Endothelial cell of umbilical vein (primary cell): ENCODE results near the gene SNED1. TPM values are rescaled to one million over a fixed set of nuclear protein-coding genes. Genes with fewer than 3 reads are reported as not detected.

Experiments
- BruUV-seq: library from RNA; stranded (reverse); fragments of 400-500 nt; replicated peaks from 2 replicates; lab custom pipeline; 2021; lab: Mats Ljungman, UMichigan
- CTCF ChIA-PET: fragments of 300-600, 350-600 bp; sonication (Branson Sonifier 250); formaldehyde crosslinking; loops from one replicate; lab custom pipeline; 2021; ENCODE audit warnings: antibody characterized with exemption, inconsistent platforms; lab: Charles Lee
- POLR2A ChIA-PET: fragments of 300-600, 350-600 bp; sonication (Branson Sonifier 250); formaldehyde crosslinking; loops from one replicate; lab custom pipeline; 2021; ENCODE audit warnings: antibody characterized with exemption, inconsistent platforms; lab: Charles Lee
- DNase-seq: peaks from one replicate; pipeline ENCODE4 v3.0.0-alpha.2; 2011; ENCODE audit warnings: low read depth, low spot score
- FAIRE-seq: peaks from 2 replicates; lab custom pipeline; 2011; peaks lifted over from hg19 to GRCh38; lab: Jason Lieb, UNC
- H2AFZ ChIP-seq: 2 replicates; pipeline ENCODE4 v1.6.0; 2012; ENCODE audit warnings: low read depth, low read length, control low read depth, inconsistent platforms
- H3K27ac ChIP-seq: 2 replicates; pipeline ENCODE4 v1.5.1; 2011; ENCODE audit warnings: low read depth, mild to moderate bottlenecking, control low read depth, low read length, moderate library complexity; ENCODE audit not compliant: insufficient read depth
- H3K27me3 ChIP-seq, 2 experiments: 2 replicates each; pipeline versions ENCODE4 v1.6.0 to v1.6.1; 2011; ENCODE audit warnings: low read length in 2 of 2, mixed read lengths in 1 of 2; ENCODE audit not compliant: control insufficient read depth in 2 of 2, insufficient read depth in 2 of 2
- H3K36me3 ChIP-seq, 2 experiments: 2 replicates in 1 of 2; 3 replicates in 1 of 2; pipeline ENCODE4 v1.5.1; 2011; ENCODE audit warnings: low read length in 2 of 2, mild to moderate bottlenecking in 1 of 2, moderate library complexity in 1 of 2; ENCODE audit not compliant: control insufficient read depth in 2 of 2, insufficient read depth in 2 of 2; ENCODE audit errors: extremely low read depth in 1 of 2
- H3K4me1 ChIP-seq: 3 replicates; pipeline ENCODE4 v1.5.1; 2011; ENCODE audit warnings: mild to moderate bottlenecking, low read length; ENCODE audit not compliant: control insufficient read depth, insufficient read depth; ENCODE audit errors: extremely low read depth
- H3K4me2 ChIP-seq: 2 replicates; pipeline ENCODE4 v1.6.1; 2011; ENCODE audit warnings: low read length, control low read depth, mixed read lengths; ENCODE audit not compliant: insufficient read depth
- H3K4me3 ChIP-seq, 3 experiments: fragments of 200-600 bp in 1 of 3; sonication (generic), shearing (Covaris generic) in 1 of 3; replicated peaks in 1 of 3; 2 replicates each; pipeline ENCODE4 v1.5.1; 2011 to 2016; ENCODE audit warnings: control low read depth in 3 of 3, low read length in 3 of 3, mild to moderate bottlenecking in 2 of 3, inconsistent platforms in 1 of 3, low read depth in 1 of 3, moderate library complexity in 1 of 3; ENCODE audit not compliant: insufficient read depth in 1 of 3
- H3K79me2 ChIP-seq: 2 replicates; pipeline ENCODE4 v1.6.0; 2012; ENCODE audit warnings: low read length, inconsistent platforms; ENCODE audit not compliant: control insufficient read depth, insufficient read depth
- H3K9ac ChIP-seq: replicated peaks from 2 replicates; pipeline ENCODE3; 2011; ENCODE audit warnings: low read length, control low read depth; ENCODE audit not compliant: insufficient read depth; ENCODE audit errors: extremely low read depth
- H3K9me1 ChIP-seq: replicated peaks from 3 replicates; pipeline ENCODE4 v1.6.0; 2011; ENCODE audit warnings: mild to moderate bottlenecking, low read length; ENCODE audit not compliant: control insufficient read depth, insufficient read depth; ENCODE audit errors: extremely low read depth
- H3K9me3 ChIP-seq: replicated peaks from 2 replicates; pipeline ENCODE4 v1.5.1; 2012; ENCODE audit warnings: low read length, inconsistent platforms; ENCODE audit not compliant: control insufficient read depth, insufficient read depth
- H4K20me1 ChIP-seq: replicated peaks from 2 replicates; pipeline ENCODE3; 2011; ENCODE audit warnings: mild to moderate bottlenecking, low read length; ENCODE audit not compliant: control insufficient read depth, insufficient read depth; ENCODE audit errors: extremely low read depth
- CTCF ChIP-seq, 2 donors: IDR thresholded peaks; 1 replicate in 1 of 2; 2 replicates in 1 of 2; pipeline ENCODE4 v1.5.1; 2011; ENCODE audit warnings: low read length in 2 of 2, mild to moderate bottlenecking in 2 of 2, moderate library complexity in 2 of 2, control low read depth in 1 of 2, inconsistent platforms in 1 of 2, low read depth in 1 of 2; ENCODE audit not compliant: insufficient read depth in 1 of 2; ENCODE audit errors: extremely low read depth in 1 of 2
- EZH2 ChIP-seq: IDR thresholded peaks from 2 replicates; pipeline ENCODE4 v1.6.1; 2012; ENCODE audit warnings: borderline replicate concordance, low read depth, mild to moderate bottlenecking, moderate library complexity, low read length, inconsistent platforms; ENCODE audit not compliant: severe bottlenecking
- FOS ChIP-seq: IDR thresholded peaks from 2 replicates; pipeline ENCODE4 v1.6.1; 2011; ENCODE audit warnings: mild to moderate bottlenecking, low read length, moderate library complexity, borderline replicate concordance; ENCODE audit not compliant: insufficient read depth
- GATA2 ChIP-seq: IDR thresholded peaks from 2 replicates; pipeline ENCODE4 v1.7.0; 2011; ENCODE audit warnings: low read depth, mild to moderate bottlenecking, moderate library complexity, mixed read lengths, low read length; ENCODE audit not compliant: insufficient read length, insufficient read depth
- JUN ChIP-seq: IDR thresholded peaks from 2 replicates; pipeline ENCODE4 v1.6.1; 2011; ENCODE audit warnings: borderline replicate concordance, low read depth; ENCODE audit not compliant: insufficient read length, insufficient read depth
- MAX ChIP-seq: IDR thresholded peaks from 2 replicates; pipeline ENCODE4 v1.6.1; 2011; ENCODE audit not compliant: insufficient read depth, insufficient read length
- MYC ChIP-seq: IDR thresholded peaks from one replicate; pipeline ENCODE4 v1.6.1; 2011; ENCODE audit warnings: mild to moderate bottlenecking, low read depth, low read length
- POLR2A ChIP-seq: IDR thresholded peaks from 2 replicates; pipeline ENCODE4 v1.6.1; 2012; ENCODE audit warnings: low read depth, mild to moderate bottlenecking, control low read depth, low read length
- POLR2AphosphoS5 ChIP-seq: IDR thresholded peaks from 2 replicates; pipeline ENCODE4 v1.6.1; 2012; ENCODE audit warnings: low read depth, mild to moderate bottlenecking, control low read depth, low read length, moderate library complexity; ENCODE audit not compliant: insufficient read depth
- dilution Hi-C: fragments of 300-500 bp; cut with MboI; formaldehyde crosslinking; loops from one replicate; pipeline ENCODE4 v1.15.0; 2019; ENCODE audit warnings: low sequenced_read_pairs; ENCODE audit not compliant: extremely low pct_ligation_motif_present
- intact Hi-C: fragments of 100-400 bp; cut with micrococcal nuclease; formaldehyde crosslinking; loops from one replicate; pipeline ENCODE4 v1.10.0; 2022
- polyA plus RNA-seq, 4 experiments: library from polyadenylated mRNA; depleted of rRNA in 3 of 4; stranded (reverse) in 3 of 4; unstranded in 1 of 4; fragments of >200 nt; gene quantifications; 2 replicates each; pipeline versions ENCODE4 v1.2.1 to v1.2.3, GENCODE V29; 2011 to 2012; ENCODE audit warnings: missing spikeins in 1 of 4
- total RNA-seq: library from RNA; stranded (reverse); gene quantifications from 2 replicates; pipeline ENCODE4 v1.2.3, GENCODE V29; 2021

SNED1 gene
- total and polyA plus RNA-seq, 2 donors (not counting 3 experiments of a cell fraction or from before 2014, with no cell fraction given) = 14.1 to 17.2 TPM

- Histone ChIP-seq H3K4me2 (no peak overlapping the region), H3K79me2 (no peaks in the 10 kb centered on the region), H3K4me1 (no peaks in the 10 kb centered on the region), H3K4me3 (no peak overlapping the region), H3K27me3 (no peaks in the 10 kb centered on the region), H3K27ac (no peak overlapping the region), H3K36me3 (peaks cover 0 to 2% of the 10 kb centered on the region in 2 experiments), H3K9me1 (no peaks in the 10 kb centered on the region), H3K9ac (no peak overlapping the region), H3K9me3 (no peaks in the 10 kb centered on the region), H2AFZ (no peak overlapping the region), H4K20me1 (no peaks in the 10 kb centered on the region)
- CTCF ChIA-PET = no interaction called here
- DNase-seq = no peak
- dilution Hi-C loops (no loop called here), intact Hi-C loops (no loop called here)
- FAIRE-seq = no peak
- POLR2A ChIA-PET = no interaction called here
- no TSS peak for BruUV-seq
- TF ChIP-seq FOS (no peak), GATA2 (no peak), MYC (no peak), JUN (no peak), MAX (no peak), CTCF (IDR thresholded peaks at IDR 0.05; ENCODE audit: extremely low read depth in 1 of 2, insufficient read depth in 1 of 2, low read depth in 1 of 2, low read length in 2 of 2) (no peak), POLR2AphosphoS5 (no peak), POLR2A (no peak), EZH2 (no peak)
These were observed 120.5 kb downstream of the SNED1 start for GRCh38 chr2:241118737-241119505.
